Measurements from ENCODE around the gene SNRPD3. TPM values are rescaled to one million over a fixed set of nuclear protein-coding genes. Genes with fewer than 3 reads are reported as not detected.

The SNRPD3 gene
- total RNA-seq, 1 experiment from 2014 or later = 220 TPM

- DNase-seq (ENCODE audit: low spot score) = no peak
- no peak for TF ChIP-seq EZH2 (IDR thresholded peaks at IDR 0.05; ENCODE audit: borderline replicate concordance, low read depth, low read length, poor library complexity, severe bottlenecking)
- TF ChIP-seq CTCF (conservative IDR thresholded peaks at IDR 0.05; ENCODE audit: low read depth, low read length) = no peak
- Histone ChIP-seq H3K9me3 (ENCODE audit: low read depth, low read length, poor library complexity, severe bottlenecking) (no peaks in the 10 kb centered on the region), H3K27ac (ENCODE audit: low read depth, low read length, poor library complexity, severe bottlenecking) (no peak overlapping the region), H3K4me1 (ENCODE audit: insufficient read depth, low read length, poor library complexity, severe bottlenecking) (no peaks in the 10 kb centered on the region), H3K4me3 (ENCODE audit: low read depth, low read length, poor library complexity, severe bottlenecking) (no peak overlapping the region), H3K36me3 (ENCODE audit: insufficient read depth, low read length, poor library complexity, severe bottlenecking) (no peaks in the 10 kb centered on the region), H3K27me3 (replicated peaks; ENCODE audit: insufficient read depth, low read depth, low read length, poor library complexity) (no peaks in the 10 kb centered on the region)
- intact Hi-C loops (cut with micrococcal nuclease; ENCODE audit: unreplicated experiment) = no loop called here
- CTCF ChIA-PET = no interaction called here
- BruUV-seq (replicated peaks) = no TSS peak
- POLR2A ChIA-PET (ENCODE audit: low non-redundant PET) = no interaction called here
These were observed 23.7 kb upstream of the SNRPD3 start for GRCh38 chr22:24532075-24532474.

GRCh38 chr22:24535348-24535747, 20.5 kb upstream of the SNRPD3 start:
- ChIA-PET POLR2A (ENCODE audit: low non-redundant PET) (no interaction called here), CTCF (no interaction called here)
- no peaks in the 10 kb centered on the region for H3K27me3 ChIP-seq (replicated peaks; ENCODE audit: insufficient read depth, low read depth, low read length, poor library complexity)
- DNase-seq (ENCODE audit: low spot score) = no peak
- intact Hi-C loops (cut with micrococcal nuclease; ENCODE audit: unreplicated experiment) = no loop called here
- no peaks in the 10 kb centered on the region for H3K4me1 ChIP-seq (ENCODE audit: insufficient read depth, low read length, poor library complexity, severe bottlenecking)
- H3K27ac ChIP-seq (ENCODE audit: low read depth, low read length, poor library complexity, severe bottlenecking) = no peak overlapping the region
- H3K36me3 ChIP-seq (ENCODE audit: insufficient read depth, low read length, poor library complexity, severe bottlenecking) = no peaks in the 10 kb centered on the region
- no peaks in the 10 kb centered on the region for H3K9me3 ChIP-seq (ENCODE audit: low read depth, low read length, poor library complexity, severe bottlenecking)
- no peak for TF ChIP-seq CTCF (conservative IDR thresholded peaks at IDR 0.05; ENCODE audit: low read depth, low read length)
- TF ChIP-seq EZH2 (IDR thresholded peaks at IDR 0.05; ENCODE audit: borderline replicate concordance, low read depth, low read length, poor library complexity, severe bottlenecking) = no peak
- H3K4me3 ChIP-seq (ENCODE audit: low read depth, low read length, poor library complexity, severe bottlenecking) = no peak overlapping the region
- BruUV-seq (replicated peaks) = no TSS peak

- no peak for TF ChIP-seq CTCF (conservative IDR thresholded peaks at IDR 0.05; ENCODE audit: low read depth, low read length)
- no peak for TF ChIP-seq EZH2 (IDR thresholded peaks at IDR 0.05; ENCODE audit: borderline replicate concordance, low read depth, low read length, poor library complexity, severe bottlenecking)
- Histone ChIP-seq H3K9me3 (ENCODE audit: low read depth, low read length, poor library complexity, severe bottlenecking) (no peaks in the 10 kb centered on the region), H3K27me3 (replicated peaks; ENCODE audit: insufficient read depth, low read depth, low read length, poor library complexity) (no peaks in the 10 kb centered on the region), H3K36me3 (ENCODE audit: insufficient read depth, low read length, poor library complexity, severe bottlenecking) (no peaks in the 10 kb centered on the region), H3K4me3 (ENCODE audit: low read depth, low read length, poor library complexity, severe bottlenecking) (no peak overlapping the region), H3K4me1 (ENCODE audit: insufficient read depth, low read length, poor library complexity, severe bottlenecking) (no peaks in the 10 kb centered on the region), H3K27ac (ENCODE audit: low read depth, low read length, poor library complexity, severe bottlenecking) (no peak overlapping the region)
- CTCF ChIA-PET = no interaction called here
- POLR2A ChIA-PET (ENCODE audit: low non-redundant PET) = no interaction called here
- BruUV-seq (replicated peaks) = no TSS peak
- no peak for DNase-seq (ENCODE audit: low spot score)
- intact Hi-C loops (cut with micrococcal nuclease; ENCODE audit: unreplicated experiment) = no loop called here
These were observed 19.7 kb upstream of the SNRPD3 start for GRCh38 chr22:24536089-24536488.

All from A673 (cell line).